LNCaP clone FGC (cell line): ENCODE data around the gene PRKAR1B.

Source experiments
- DNase-seq: peaks from one replicate; pipeline ENCODE4 v3.0.0-alpha.2; 2011; ENCODE audit warnings: low read depth
- H3K4me3 ChIP-seq: 2 replicates; pipeline ENCODE4 v1.5.1; 2011; ENCODE audit warnings: mild to moderate bottlenecking, low read depth, low read length, control low read depth
- TF ChIP-seq, protein P1 (sequence below): IDR thresholded peaks from 2 replicates; pipeline ENCODE4 v1.5.1; 2012; ENCODE audit warnings: mild to moderate bottlenecking; ENCODE audit not compliant: control insufficient read depth, insufficient read depth; ENCODE audit errors: extremely low read depth

PRKAR1B gene

DNA sequence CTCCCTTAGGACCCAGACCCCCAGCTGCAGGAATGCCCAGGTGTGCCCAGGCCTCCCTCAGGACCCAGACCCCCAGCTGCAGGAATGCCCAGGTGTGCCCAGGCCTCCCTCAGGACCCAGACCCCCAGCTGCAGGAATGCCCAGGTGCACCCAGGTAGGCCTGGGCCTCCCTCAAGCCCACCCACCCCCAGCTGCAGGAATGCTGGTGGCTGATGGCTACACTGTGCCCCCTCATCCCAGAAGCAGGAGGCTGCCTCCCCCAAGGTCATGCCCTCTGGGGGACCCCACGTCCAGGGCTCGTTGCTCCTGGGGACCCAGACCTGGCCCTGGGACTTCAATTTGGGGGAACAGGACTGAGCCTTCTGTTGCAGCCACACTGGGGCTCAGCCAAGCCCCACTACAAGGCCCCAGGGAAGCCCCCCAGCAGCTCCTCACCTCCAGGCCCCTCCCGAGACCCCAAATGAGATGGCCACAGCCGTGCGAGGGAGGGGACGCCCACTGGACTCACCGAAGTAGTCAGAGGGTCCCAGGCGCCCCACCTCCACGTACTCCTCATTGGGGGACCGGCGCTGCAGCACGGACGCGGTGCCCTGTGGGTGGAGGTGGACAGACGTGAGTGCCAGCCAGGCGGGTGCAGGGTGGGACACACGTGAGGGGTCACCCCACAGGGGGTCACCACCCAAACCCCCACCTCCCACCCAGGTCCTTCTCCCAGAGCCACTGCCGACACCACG lies 176.0 kb downstream of the PRKAR1B start:
- TF ChIP-seq, protein P1, sequence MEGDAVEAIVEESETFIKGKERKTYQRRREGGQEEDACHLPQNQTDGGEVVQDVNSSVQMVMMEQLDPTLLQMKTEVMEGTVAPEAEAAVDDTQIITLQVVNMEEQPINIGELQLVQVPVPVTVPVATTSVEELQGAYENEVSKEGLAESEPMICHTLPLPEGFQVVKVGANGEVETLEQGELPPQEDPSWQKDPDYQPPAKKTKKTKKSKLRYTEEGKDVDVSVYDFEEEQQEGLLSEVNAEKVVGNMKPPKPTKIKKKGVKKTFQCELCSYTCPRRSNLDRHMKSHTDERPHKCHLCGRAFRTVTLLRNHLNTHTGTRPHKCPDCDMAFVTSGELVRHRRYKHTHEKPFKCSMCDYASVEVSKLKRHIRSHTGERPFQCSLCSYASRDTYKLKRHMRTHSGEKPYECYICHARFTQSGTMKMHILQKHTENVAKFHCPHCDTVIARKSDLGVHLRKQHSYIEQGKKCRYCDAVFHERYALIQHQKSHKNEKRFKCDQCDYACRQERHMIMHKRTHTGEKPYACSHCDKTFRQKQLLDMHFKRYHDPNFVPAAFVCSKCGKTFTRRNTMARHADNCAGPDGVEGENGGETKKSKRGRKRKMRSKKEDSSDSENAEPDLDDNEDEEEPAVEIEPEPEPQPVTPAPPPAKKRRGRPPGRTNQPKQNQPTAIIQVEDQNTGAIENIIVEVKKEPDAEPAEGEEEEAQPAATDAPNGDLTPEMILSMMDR = no peak
- H3K4me3 ChIP-seq = no peak overlapping the region
- DNase-seq = no peak

DNA sequence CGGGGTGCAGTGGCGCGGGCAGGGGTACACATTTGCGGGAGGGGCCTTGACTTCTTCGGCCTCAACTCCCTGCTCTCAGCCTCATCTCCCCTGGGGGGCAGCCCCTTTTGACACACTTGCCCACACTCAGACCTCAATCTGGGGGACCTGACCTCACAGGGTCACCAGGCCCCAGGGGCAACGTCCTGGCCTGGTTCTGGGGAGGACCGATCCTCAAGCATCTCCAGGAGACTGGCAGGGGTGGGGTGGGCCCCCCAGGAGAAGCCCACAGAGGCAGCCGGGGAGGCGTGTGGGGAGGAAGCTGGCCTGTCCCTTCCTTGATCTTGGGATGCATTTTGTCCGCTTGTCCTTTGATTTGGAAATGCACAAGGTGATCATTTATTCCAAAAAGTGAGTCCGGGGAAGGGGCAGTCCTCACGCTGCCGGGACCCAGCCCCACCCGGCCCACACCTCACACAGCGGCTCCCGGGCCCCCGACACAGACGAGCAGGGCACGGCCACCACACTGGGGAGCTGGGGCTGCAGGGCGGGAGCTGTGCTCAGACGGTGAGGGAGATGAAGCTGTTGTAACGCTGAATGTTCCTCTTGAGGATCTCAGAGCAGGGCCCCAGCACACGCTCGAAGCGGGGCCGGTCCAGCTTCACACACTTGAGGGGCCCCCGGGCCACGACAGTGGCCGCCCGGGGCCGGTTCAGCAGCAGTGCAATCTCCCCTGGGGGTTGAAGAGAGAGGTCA lies 177.0 kb downstream of the PRKAR1B start:
- TF ChIP-seq, protein P1 = no peak

DNA sequence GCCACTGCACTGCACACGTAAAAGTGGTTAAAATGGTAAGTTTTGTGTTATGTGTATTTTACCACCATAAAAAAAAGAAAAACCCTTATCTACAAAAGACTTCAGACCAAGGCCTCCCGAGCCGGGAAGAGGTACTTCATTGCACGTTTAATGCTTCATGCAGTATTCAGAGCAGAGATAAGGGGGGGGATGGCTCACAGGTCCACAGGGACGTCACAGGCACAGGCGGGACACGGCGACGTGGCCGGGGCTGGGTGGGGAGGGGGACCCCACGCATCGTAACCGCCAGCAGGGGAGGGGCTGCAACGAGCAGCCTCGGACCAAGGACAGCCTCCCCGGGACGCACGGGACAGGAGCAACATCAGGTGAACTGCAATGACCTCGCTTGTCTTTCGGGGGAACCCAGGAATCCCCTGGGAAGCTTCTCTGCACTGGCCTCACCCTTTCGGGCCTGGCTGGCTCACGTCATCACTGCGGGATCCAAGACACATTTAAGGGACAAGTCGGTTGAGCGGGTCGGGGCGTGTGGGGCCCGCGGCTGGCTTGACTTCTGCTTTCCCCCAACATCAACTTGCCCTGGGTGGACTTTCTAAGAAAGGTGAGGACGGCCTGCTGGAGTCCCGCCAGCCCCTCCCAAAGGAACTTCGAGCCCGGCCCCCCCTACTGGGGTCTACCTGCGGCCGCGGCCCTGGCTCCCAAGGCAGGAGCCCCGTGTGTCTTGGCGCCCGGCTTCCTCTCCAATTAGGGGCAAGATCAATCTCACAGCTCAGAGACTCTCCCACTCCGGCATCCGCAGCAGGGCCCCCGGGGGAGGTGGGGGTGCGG lies 177.8 kb downstream of the PRKAR1B start:
- TF ChIP-seq, protein P1 = no peak
- DNase-seq = no peak
- H3K4me3 ChIP-seq = no peak overlapping the region

More for the DNA sequence above, 177.0 kb downstream of the PRKAR1B start:
- DNase-seq = no peak
- no peak overlapping the region for H3K4me3 ChIP-seq

DNA sequence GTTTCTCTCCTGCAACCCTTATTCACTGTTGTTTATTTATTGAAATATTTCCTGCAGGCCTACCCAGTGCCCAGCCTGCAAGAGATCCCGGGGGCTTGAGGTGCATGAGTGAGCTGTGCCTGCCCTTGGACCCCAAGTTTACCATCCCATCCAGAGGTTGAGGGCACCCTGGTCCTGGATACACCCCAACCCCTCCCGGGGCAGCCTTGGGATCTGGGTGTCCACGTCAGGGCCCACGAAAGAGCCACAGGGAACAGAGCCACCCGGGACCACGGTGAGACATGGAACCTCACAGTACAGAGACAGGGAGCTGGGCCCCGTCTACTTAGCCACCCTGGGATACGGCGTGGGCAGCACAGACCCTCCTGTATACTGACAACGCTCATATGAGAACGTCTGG lies 178.7 kb downstream of the PRKAR1B start:
- no peak for DNase-seq
- no peak overlapping the region for H3K4me3 ChIP-seq
- TF ChIP-seq, protein P1 = no peak

DNA sequence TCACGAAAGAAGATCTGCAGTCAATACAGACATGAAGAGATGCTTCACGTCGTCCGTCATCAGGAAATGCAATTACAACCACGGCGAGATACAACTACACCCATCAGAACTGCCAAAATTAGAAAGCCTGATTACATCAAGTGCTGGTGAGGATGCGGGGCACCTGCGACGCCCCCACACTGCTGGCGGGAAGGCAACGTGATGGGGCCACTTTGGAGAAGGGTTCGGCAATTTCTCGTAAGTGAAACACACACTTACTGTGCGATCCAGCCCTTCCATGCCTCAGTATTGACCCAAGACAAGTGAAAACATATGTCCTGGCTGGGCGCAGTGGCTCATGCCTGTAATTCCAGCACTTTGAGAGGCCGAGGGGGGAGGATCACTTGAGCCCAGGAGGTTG lies 181.6 kb downstream of the PRKAR1B start:
- H3K4me3 ChIP-seq = no peak overlapping the region
- DNase-seq = no peak
- TF ChIP-seq, protein P1 = no peak

DNA sequence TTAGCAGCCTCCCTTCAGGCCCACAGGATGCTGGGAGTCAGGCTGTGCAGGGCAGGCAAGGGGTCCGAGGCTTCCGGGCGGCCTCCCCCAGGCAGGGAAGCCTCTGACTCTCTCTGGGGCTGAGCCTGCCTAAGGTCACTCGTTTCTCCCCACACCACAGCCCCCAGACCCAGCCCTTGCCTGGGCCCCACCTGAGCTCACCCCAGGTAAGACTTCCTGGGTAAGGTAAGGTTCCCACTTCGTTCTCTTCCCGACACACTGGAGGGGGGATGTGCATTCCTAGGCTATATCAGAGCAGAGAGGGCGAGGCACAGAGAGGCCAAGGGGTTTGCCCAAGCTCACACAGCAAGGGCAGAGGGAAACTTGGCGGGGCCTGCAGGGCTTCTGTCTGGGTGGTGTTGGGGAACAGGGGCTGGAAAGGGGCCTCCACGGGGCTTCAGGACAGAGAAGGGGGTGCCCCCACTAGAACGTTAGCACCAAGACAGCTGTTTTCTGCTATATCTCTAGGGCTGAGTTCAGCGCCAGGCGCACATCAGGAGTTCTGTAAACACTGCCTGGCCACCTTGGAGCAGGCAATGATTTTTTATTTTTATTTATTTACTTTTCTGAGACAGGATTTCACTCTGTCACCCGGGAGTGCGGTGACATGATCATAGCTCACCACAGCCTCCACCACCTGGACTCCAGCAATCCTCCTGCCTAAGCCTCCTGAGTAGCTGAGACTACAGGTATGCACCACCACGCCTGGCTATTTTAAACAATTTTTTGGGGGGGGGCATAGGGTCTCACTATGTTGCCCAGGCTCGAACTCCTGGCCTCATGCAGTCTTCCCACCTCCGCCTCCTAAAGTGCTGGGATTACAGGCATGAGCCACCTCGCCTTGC lies 182.5 kb downstream of the PRKAR1B start:
- no peak overlapping the region for H3K4me3 ChIP-seq
- TF ChIP-seq, protein P1 = no peak
- no peak for DNase-seq
